Measurements from ENCODE around the gene HNRNPLL. TPM values are rescaled to one million over a fixed set of nuclear protein-coding genes. Genes with fewer than 3 reads are reported as not detected.

HNRNPLL gene
- total and polyA plus RNA-seq, 4 donors, result 7.7 to 18.3 (median 13.1) TPM

- 58% methylated on average over 3 of the region's 3 CpGs for WGBS
- Histone ChIP-seq H3K27ac (ENCODE audit: low read depth in 1 of 2, low read length in 2 of 2) (no peak overlapping the region), H3K9me3 (ENCODE audit: control insufficient read depth in 4 of 4, low read length in 3 of 4) (no peaks in the 10 kb centered on the region), H3K4me3 (ENCODE audit: low read depth in 1 of 3, low read length in 3 of 3) (no peak overlapping the region), H3K9ac (ENCODE audit: low read depth in 1 of 2, low read length in 2 of 2) (no peak overlapping the region), H3K27me3 (ENCODE audit: control insufficient read depth in 4 of 4, insufficient read depth in 4 of 4, low read length in 3 of 4) (no peaks in the 10 kb centered on the region), H3K4me1 (ENCODE audit: control insufficient read depth in 4 of 4, insufficient read depth in 4 of 4, low read length in 3 of 4) (no peaks in the 10 kb centered on the region), H3K36me3 (ENCODE audit: control insufficient read depth in 4 of 4, insufficient read depth in 3 of 4, low read depth in 1 of 4, low read length in 3 of 4) (no peaks in the 10 kb centered on the region)
- DNase-seq (ENCODE audit: low spot score), result no peak
- no peak for TF ChIP-seq REST (IDR thresholded peaks at IDR 0.05)
- no peak for TF ChIP-seq EGR1 (IDR thresholded peaks at IDR 0.05; ENCODE audit: low read depth in 2 of 2)
- TF ChIP-seq MAX (IDR thresholded peaks at IDR 0.05), result no peak
- no peak for TF ChIP-seq SP1 (IDR thresholded peaks at IDR 0.05)
- TF ChIP-seq FOXA1 (IDR thresholded peaks at IDR 0.05), result no peak
- TF ChIP-seq YY1 (IDR thresholded peaks at IDR 0.05), result no peak
- TF ChIP-seq HNF4A (conservative IDR thresholded peaks at IDR 0.05), result no peak
- no peak for TF ChIP-seq TAF1 (conservative IDR thresholded peaks at IDR 0.05)
Observed at GRCh38 chr2:38634684-38635083, 32.0 kb upstream of the HNRNPLL start.

GRCh38 chr2:38633895-38634294 is 31.2 kb upstream of the HNRNPLL start:
- Histone ChIP-seq H3K27ac (ENCODE audit: low read depth in 1 of 2, low read length in 2 of 2) (no peak overlapping the region), H3K36me3 (ENCODE audit: control insufficient read depth in 4 of 4, insufficient read depth in 3 of 4, low read depth in 1 of 4, low read length in 3 of 4) (no peaks in the 10 kb centered on the region), H3K4me3 (ENCODE audit: low read depth in 1 of 3, low read length in 3 of 3) (no peak overlapping the region), H3K4me1 (ENCODE audit: control insufficient read depth in 4 of 4, insufficient read depth in 4 of 4, low read length in 3 of 4) (no peaks in the 10 kb centered on the region), H3K27me3 (ENCODE audit: control insufficient read depth in 4 of 4, insufficient read depth in 4 of 4, low read length in 3 of 4) (no peaks in the 10 kb centered on the region), H3K9ac (ENCODE audit: low read depth in 1 of 2, low read length in 2 of 2) (no peak overlapping the region), H3K9me3 (ENCODE audit: control insufficient read depth in 4 of 4, low read length in 3 of 4) (no peaks in the 10 kb centered on the region)
- no peak for DNase-seq (ENCODE audit: low spot score)
- 55% methylated on average over 2 of the region's 2 CpGs for WGBS
- TF ChIP-seq REST (IDR thresholded peaks at IDR 0.05) (no peak), GABPA (IDR thresholded peaks at IDR 0.05 in 1 of 2, conservative IDR thresholded peaks at IDR 0.05 in 1 of 2) (no peak), EGR1 (IDR thresholded peaks at IDR 0.05; ENCODE audit: low read depth in 2 of 2) (no peak), RAD21 (IDR thresholded peaks at IDR 0.05) (no peak), YY1 (IDR thresholded peaks at IDR 0.05) (no peak), ATF3 (IDR thresholded peaks at IDR 0.05) (no peak), CTCF (IDR thresholded peaks at IDR 0.05; ENCODE audit: low read depth, low read length, missing input control) (no peak), FOXA1 (IDR thresholded peaks at IDR 0.05) (no peak), HNF4A (conservative IDR thresholded peaks at IDR 0.05) (no peak), HNF4G (IDR thresholded peaks at IDR 0.05) (no peak), RXRA (IDR thresholded peaks at IDR 0.05) (no peak), JUND (IDR thresholded peaks at IDR 0.05) (no peak), FOXA2 (IDR thresholded peaks at IDR 0.05) (no peak), ZBTB33 (IDR thresholded peaks at IDR 0.05) (no peak), TAF1 (conservative IDR thresholded peaks at IDR 0.05) (no peak), SP1 (IDR thresholded peaks at IDR 0.05) (no peak)

Measured in liver (tissue), 9 donors.